Anterior cingulate cortex (tissue), 58 donors: ENCODE data around the gene OPTN.

Source experiments
- DNase-seq, 58 donors: peaks; one replicate each; lab custom pipeline; 2025; lab: John Stamatoyannopoulos, UW

The OPTN gene

GRCh38 chr10:13168781-13169180 lies 68.8 kb downstream of the OPTN start:
- no peak for DNase-seq

GRCh38 chr10:13173616-13174015 lies 73.7 kb downstream of the OPTN start:
- no peak for DNase-seq

- no peak for DNase-seq
These were observed 80.8 kb downstream of the OPTN start for GRCh38 chr10:13180788-13181187.

GRCh38 chr10:13182424-13182823 lies 82.5 kb downstream of the OPTN start:
- DNase-seq = no peak

GRCh38 chr10:13183625-13184024 lies 83.7 kb downstream of the OPTN start:
- DNase-seq = no peak

GRCh38 chr10:13184276-13184675 lies 84.3 kb downstream of the OPTN start:
- peak in 1 of 58 donors; percentile 7 for DNase-seq

- peak in 20 of 58 donors; percentile 2 to 58 (median 8) for DNase-seq
These were observed 85.0 kb downstream of the OPTN start for GRCh38 chr10:13184730-13185514.

GRCh38 chr10:13187135-13187534 lies 87.2 kb downstream of the OPTN start:
- DNase-seq = no peak
